GM19023 (cell line): Measurements from ENCODE around the gene C1R.
"Not testable (repeated sequence)": the region's sequence is repeated elsewhere in the genome, so short reads cannot be mapped to it uniquely, and the experiment has no call there.

Experiments
- ATAC-seq: cut with Tn5 transposase; IDR thresholded peaks from one replicate; pipeline ENCODE4 v1.9.1; 2021; ENCODE audit warnings: mild to moderate bottlenecking, moderate library complexity; ENCODE audit not compliant: unreplicated experiment

C1R gene

GRCh38 chr12:7039403-7039802, 52.8 kb downstream of the C1R start:
- ATAC-seq, result no peak

- no peak for ATAC-seq
These were observed 53.7 kb downstream of the C1R start for GRCh38 chr12:7038591-7038990.

- ATAC-seq, result not testable (repeated sequence)
These were observed 54.8 kb downstream of the C1R start for GRCh38 chr12:7037411-7037810.

GRCh38 chr12:7035463-7035862, 56.8 kb downstream of the C1R start:
- no peak for ATAC-seq

- no peak for ATAC-seq
These were observed 57.8 kb downstream of the C1R start for GRCh38 chr12:7034464-7034863.

GRCh38 chr12:7032990-7033389, 59.3 kb downstream of the C1R start:
- ATAC-seq, result no peak

- no peak for ATAC-seq
These were observed 60.9 kb downstream of the C1R start for GRCh38 chr12:7031306-7031705.
